NCI-H1092 treated with DMSO at 0.1 percent for 48 hours (cell line): ENCODE measurements around the gene SEMA3D.

ENCODE experiments used
- DNase-seq: peaks from one replicate; lab custom pipeline; 2025; lab: John Stamatoyannopoulos, UW

Gene SEMA3D

DNA sequence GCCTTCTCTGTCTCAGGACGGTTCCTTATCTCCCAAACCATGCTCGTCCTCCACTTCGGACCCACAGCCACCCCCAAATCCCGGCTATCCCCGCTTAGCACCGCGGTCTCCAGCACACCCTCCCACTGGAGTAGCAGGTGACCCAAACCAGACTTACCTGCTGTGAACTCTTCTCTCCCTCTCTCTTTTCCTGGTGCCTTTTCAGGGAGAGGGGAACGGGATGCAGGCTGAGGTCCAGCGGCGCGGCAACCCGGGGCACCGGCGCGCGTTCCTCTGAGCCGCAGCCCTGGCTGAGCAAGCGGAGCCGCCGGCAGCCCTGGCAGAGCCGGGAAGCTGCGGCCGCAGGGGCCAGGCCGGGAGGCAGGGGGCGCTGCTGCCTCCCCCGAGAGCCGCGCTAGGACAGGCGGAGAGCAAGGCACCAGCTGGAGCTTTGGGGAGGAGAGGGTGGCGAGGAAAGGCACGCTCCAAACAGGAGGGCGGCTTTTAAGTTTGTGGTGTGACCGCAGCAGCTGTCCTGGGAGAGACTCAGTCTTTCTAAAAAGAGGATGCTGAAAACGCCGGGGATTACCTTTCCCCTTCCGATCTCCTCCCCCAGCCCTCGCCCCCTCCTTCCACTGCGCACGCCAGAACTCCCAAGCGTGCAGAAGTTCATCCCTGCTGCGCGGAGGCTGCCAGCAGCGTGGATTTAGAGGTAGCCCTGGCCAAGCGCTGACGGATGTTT, at the start of gene SEMA3D:
Gene SEMA3D, minus strand, starts transcription at position 536 of the 721 bp plus-strand sequence. CDS start 65,165 bp downstream, outside the sequence.
- peak; percentile 83 for DNase-seq

DNA sequence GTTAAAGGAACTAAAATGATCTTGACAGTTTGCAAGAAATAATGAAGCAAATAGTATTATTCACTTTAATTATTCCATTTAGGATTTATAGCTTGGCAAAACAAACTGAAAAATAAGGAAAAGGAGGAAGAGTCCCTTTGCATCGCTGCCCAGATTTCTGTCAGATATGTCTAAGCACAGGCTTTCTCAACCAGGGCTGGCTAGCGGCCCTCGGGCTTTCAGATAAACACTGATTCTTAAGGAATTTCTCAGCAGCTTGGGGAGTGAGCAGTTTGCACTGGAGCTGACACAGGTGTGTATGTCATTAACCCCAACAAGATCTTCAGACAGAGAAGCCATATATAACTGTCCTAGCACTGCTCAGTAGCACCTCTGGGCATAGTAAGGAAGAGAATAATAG, 47.9 kb upstream of the SEMA3D start:
- no peak for DNase-seq

DNA sequence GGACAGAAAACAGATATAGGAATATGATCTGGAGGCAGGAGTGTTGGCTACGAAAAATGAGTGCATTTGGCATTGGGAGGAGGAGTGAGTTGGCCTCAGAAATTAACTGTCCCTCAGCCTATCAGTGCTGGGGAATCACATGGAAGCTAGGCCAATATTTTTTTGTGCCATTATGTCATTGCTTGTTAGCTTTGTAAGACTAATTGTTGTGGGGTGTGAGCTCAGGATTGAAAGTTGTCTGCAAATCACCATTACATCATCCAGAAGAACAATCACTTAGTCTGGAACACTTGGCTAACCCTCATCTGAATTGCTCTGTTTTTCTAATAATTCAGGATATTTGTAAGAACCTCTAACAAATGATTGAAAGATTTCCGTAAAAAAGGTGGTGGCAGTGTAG, 45.2 kb upstream of the SEMA3D start:
- no peak for DNase-seq

DNA sequence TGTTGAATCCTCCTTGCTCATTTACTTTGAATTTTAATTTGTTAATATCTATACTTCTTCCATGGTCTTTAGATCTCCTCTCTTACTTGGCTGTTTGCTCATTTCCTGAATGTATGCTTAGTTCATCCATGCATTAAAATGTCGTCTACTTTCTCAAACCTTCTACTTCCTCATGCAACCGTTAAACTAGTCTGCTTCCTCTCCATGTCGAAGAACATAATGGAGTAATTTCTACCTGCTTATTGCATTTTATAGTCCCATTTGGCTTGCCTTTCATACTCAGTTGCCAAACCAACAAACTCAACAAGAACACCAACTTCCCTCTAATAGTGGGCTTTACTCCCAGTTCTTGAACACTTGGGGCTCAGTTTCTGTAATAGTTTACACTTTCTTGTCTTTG, 43.8 kb upstream of the SEMA3D start:
- no peak for DNase-seq

DNA sequence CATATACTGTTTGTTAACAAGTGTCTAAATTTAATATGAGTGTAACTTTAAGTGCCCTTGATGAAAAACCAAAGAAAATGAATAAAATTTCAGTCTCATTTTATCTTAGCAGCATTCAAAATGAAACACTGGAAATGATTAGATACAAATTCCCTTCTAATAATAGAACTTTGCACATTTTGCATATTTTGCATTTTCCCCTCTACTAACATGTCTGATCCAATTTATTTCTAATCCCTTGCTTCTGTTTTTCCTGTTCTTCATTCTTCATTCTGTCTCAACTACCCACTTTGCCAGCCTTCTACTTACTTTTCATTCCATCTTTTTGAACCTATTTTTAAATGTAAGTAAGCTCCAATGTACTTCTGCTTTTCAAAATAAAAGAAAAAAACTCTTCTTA, 42.7 kb upstream of the SEMA3D start:
- DNase-seq: no peak

DNA sequence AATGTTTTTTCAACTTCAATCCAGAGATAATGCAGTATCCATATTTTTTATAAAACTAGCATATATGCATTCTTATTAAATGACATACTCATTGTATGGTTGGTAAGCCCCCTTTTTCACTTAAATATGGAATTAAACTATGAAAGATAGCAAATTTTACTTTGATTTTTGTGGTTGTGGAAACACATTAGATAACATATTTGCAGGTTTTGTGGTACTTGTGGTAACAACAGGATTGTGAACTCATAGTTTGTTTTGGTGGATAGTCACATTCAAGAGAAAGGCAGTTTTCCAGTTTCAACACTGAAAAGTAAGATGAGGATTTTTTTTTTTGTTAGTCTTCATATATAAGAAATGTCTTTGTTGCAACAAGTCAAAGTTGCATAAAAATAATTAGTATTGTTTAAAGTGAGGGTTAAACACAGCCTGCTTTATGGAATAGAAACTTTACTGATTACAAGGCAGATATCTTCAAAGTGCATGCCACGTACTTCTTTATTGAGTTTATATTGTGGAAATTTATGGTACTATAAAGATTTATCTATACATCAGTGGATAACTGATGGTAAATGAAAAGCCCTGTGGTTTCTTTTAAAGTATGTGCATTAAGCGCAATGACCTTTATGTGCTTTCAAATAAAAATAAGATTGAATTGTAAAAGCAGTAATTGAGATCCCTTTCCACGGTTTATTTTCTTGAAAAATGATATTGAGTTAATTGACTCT, 39.7 kb upstream of the SEMA3D start:
- DNase-seq: no peak

DNA sequence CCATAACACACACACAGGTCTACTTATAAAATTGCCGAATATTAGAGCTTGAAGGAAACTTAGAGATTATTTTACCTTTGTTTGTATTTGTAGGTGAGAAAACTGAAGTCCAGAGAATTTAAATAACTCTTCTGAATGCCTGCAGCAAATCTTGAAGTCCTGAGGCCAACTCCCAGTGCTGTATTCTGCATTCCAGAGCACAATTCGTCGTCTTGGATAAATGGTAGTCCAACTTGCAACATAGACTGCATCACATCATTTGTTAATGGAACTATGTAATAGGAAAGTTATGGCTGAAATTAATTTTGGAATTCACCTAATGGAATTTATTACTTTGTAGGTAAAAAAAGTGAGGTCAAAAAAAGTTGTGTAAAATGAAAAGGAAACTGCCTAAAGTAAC, 37.3 kb upstream of the SEMA3D start:
- no peak for DNase-seq

DNA sequence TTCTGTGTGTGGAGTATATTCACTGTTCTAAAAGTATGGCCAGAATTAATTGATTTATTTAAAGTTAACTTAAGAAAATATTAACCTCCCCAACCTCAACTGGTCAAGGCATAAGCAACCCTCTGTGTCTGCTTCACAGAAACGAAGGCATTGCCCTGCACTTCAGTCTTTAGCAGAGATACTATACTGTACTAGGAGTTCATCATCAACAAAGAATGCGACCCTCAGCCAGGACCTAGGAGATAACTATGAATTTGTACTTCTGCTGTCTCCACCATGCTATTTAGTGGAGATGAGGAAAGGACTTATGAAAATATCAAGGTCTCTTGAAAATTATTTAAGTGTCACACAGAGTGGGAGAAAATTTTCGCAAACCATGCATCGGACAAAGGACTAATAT, 35.7 kb upstream of the SEMA3D start:
- no peak for DNase-seq

DNA sequence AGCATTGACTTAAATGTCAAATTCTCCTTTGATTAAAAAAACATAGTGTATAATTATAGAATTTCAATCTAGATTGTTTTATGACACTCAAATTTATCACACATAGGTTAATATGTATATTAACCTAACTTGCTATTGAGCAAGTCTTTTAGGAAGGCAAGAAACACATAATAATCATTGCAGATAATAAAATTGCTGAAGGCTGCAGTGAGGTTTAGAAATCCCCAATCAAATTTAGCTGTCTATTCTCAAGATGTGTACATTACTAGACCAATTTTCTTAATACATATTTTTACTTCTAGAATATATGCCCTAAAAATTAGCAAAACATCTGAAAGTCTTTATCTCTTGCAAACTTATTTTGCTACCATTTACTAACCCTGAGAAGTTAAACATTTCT, 34.9 kb upstream of the SEMA3D start:
- no peak for DNase-seq

DNA sequence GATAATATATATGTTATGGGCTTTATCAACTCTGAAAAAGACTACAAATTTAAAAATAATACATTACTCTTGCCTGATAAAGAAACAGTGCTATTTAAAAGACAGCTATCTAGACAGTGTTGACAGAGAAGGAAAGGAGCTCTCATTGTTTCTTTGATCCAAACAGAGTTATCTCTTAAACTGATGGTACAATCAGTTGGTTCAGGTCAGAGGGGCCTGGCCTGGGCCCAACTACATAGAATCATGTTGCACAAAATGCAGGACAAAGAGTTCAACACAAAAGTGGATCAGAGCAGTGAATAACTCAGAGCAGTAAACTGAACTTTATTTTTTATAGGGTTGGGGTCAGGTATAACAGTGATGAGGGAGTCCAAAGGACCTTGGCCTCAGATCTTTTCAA, 33.8 kb upstream of the SEMA3D start:
- no peak for DNase-seq

DNA sequence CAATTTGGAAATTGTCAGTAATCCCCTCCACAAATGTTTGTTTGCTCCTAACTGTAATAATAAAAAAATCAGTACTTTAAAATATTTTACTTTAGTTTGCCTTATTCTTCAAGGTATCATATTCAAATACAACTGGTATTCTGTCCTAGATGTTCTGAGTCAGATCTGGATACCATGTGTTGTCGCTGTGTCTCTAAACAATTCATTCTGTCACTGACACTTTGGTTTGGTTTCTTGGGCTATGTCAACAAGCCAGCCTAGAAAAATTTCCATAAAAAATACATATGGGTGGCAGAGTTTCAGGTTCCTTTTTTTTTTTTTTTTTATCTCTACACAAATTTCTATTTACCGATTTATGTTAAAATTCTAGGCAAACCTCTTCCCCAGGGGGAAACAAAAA, 33.2 kb upstream of the SEMA3D start:
- DNase-seq: no peak

DNA sequence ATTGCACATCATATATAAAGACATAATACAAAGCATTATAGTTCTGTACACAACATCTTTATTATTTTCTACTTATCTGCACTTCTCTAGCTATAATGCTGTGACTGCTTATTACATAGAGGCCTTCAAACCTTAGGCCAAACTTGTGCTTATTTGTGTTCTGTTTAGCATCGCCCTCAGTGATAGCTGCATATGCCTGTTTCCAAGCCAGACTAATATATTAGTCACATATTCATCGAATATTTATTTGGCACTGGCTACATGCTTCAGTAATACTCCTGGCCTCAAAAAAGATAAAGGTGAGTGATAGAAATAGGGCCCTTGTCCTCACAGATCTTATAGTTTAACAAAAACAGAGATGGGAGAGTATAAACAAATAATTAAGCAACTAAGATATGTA, 30.2 kb upstream of the SEMA3D start:
- no peak for DNase-seq

DNA sequence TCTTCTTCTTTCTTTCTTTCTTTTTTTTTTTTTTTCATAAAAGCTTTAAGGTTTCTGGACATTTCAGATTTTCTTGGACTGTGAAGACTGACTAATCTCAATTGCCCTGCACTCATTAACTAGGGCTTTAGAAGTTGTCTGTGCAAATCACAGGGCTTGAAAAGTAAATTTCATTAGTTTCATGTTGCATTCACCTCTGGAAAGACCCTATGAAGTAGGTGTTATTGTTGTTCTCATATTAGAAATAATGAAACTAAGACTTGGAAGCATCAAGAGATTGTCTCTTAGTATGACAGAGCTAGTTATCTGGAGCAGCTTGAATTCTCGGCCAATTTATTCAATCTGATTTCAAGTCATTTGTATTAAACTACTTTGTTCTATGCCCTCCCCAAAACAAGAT, 28.2 kb upstream of the SEMA3D start:
- no peak for DNase-seq

DNA sequence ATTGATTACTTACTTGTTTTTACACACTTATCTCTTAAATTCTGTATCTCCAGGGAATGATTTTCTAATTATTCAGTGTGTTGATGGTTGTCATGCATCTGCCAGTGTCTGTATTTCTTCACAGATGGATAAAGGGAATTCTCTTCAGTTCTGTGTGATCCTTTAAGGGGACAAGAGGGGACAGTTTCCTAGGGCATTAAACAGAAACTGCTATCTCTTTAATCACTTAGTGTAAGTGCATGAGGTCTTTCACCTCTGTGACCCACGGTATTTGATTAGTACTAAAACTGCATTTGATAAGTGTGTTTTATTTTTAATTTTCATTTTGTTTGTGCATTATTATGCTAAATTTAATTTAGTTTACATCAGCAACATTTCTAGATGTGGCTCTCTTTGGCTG, 26.6 kb upstream of the SEMA3D start:
- DNase-seq: no peak

DNA sequence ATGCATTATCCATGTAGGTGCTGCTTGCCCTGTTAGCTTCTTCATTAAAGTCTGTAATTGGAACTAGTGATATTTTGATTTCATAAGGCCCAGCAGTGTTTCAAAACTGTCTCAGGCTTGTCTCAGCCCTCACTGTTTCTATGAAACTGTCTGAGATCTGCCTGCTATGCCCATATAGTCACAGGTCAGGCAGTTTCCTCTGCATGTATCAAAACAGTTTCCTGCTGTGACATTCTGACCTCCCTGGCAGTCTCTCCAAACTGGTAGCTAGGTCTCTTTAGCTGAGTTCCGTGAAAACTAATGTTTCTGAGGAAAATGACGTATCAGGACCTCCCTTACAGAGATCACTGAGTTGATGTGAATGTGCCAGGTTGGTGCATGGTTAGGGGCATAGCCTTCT, 18.9 kb upstream of the SEMA3D start:
- DNase-seq: no peak

DNA sequence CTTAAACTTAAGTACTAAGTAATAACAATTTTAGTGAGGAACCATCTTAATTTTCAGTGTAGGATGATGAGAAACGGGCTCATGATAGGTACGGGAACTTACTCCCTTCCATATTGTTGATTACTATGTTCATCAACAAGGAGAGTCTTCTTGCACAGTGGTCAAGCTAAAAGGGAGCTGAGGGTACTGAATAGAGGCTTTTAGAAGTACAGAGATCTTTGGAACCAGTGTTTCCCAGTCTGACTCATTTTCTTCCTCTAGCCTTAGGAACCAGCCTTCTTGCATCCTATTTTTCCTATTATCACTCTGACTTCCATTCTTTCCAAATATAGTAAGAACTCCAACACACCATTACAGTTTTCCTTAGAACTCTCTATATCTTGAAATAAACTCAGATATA, 17.6 kb upstream of the SEMA3D start:
- no peak for DNase-seq

DNA sequence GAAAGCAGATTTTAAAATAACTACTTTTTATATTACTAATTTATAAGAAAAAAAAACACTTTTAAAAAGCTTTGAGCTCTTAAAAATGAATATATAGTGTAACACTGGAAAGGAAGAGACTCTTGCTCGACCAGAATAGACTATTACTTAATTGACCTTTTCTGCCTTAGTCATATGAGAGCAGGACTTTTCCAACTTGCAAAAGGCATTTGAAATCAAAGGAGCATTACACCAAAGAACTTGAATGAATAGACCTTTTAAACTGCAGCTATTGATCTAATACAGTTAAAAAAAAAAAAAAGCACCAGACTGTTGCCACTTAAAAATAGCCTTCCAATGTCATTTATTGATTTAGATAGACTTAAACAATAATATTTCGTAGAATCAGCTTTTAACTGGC, 17.2 kb upstream of the SEMA3D start:
- DNase-seq: no peak

DNA sequence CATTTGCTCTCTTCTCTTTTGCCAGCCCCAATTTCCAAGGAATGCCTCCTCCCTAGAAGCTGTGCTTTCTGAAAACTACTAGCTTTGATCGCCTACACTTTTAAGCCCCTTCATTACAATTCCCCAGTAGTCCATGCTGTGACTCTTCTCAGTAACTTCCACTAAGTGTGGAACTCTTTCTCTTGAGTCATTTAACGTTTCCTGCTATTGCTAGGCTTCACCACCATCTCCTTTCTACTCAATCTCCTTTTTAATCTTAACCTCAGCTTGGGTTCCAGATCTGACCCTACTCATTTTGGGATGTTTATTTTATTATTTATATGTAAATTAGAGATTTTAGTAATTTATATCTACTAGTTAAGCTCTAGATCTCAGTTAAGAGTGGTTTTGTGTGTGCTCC, 14.4 kb upstream of the SEMA3D start:
- no peak for DNase-seq

DNA sequence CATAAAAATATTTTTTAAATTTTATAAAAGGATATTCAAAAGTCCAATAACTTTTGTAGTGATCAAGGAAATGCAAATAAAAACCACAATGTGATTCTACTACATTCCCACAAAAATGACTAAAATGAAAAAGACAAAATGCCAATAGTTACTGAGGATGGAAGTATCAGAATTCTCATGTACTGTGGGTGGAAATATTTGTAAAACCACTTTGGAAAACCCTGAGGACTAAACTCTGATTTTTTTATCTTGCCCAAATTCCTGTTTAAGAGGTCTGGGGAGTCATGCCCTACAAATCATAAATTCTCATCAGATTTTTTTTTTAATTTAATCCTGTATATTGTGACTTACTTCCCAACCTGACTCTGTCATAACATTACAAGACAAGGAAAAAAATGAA, 9.8 kb upstream of the SEMA3D start:
- DNase-seq: no peak

DNA sequence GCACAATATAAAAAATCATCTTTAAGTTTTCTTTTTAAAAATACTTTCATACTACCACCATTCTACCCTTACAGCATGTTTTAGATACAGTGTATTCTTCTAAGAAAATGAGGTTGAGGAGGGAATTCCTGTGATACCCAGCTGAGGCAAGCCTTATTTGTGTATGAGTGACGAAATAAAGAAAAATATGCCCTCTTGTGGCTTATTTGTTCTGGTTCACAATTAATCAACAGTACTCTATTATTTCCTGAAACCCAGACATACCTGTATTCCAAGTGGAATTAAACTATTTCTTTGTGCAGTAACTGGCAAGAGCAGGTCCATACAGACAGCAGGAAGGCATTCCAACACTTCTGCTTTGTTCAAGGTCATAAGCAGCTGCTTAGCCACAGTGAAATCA, 4.5 kb upstream of the SEMA3D start:
- DNase-seq: no peak

DNA sequence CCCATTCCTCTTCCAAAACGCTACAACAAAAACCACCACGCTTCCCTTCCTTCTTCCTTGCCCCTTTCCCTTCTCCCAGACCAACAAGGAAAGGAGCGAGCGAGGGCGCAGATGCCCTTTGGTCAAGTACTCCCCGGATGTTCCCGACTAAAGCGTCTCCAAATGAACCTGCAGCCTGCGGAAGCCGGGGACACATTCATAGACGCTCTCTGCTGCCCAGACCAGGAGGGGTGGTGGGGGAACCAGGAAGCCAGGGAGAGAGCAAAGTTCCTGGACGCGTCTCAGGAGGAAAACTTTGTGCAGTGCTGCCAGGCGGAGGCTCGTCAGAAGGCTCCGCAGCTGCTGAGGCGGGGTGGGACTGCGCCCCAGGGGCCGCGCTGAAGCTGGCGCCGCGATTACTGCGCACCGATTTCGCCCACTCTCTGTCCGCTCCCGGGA, 754 bp downstream of the SEMA3D start:
- peak; percentile 37 for DNase-seq

DNA sequence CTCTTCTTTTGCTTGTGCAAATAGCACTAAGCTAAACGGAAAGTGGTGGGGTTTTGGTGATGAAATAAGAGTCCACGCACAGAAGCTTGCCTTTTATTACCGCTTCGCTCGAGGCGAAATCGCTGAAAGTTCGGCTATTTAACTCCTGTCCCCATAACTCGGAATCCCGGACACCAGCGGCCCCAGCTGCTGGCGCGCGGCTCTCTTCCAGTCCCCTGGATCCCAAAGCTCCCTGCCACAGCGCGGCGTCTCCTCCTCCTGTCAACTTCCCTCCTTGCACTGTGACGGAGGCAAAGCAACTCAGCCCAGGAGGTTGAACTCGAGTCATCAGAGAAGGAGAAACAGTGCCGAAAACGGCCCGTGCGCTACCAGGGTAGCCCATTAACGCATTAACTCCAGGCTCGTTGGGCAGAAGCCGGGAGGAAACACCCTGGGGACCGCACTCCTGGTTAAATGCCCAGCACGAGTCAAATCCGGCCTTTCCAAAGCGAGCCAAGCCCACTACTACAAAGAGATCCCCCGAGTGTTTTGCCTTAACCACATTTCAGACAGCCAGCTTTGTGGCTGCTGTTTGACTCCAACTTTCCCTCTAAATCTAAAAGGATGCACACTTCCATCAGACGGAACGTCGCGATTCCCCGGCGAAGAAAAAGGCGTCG, 1.3 kb downstream of the SEMA3D start:
- DNase-seq: peak; percentile 23
